OCI-LY3 (cell line): ENCODE data around the gene C10orf71.

Source experiments
- H2AFZ ChIP-seq: fragments of 200-600, 300-600 bp; shearing (Covaris generic); 2 replicates; pipeline ENCODE4 v1.6.0; 2014; ENCODE audit warnings: antibody characterized with exemption, low read depth, low read length
- H3K27ac ChIP-seq: fragments of 200-600, 300-600 bp; sonication (generic); 2 replicates; pipeline ENCODE4 v1.5.1; 2014; ENCODE audit warnings: mild to moderate bottlenecking, low read length, moderate library complexity, mixed read lengths
- H3K27me3 ChIP-seq: fragments of 200-600, 300-600 bp; sonication (generic); 2 replicates; pipeline ENCODE4 v1.6.1; 2014; ENCODE audit warnings: low read depth, low read length, mixed read lengths
- H3K36me3 ChIP-seq: fragments of 200-600, 300-600 bp; sonication (generic); replicated peaks from 2 replicates; pipeline ENCODE3; 2014; ENCODE audit warnings: low read depth, low read length, mixed read lengths
- H3K4me1 ChIP-seq: fragments of 300-600, 200-600 bp; sonication (generic); 2 replicates; pipeline ENCODE4 v1.6.1; 2014; ENCODE audit warnings: low read length, mixed read lengths
- H3K4me2 ChIP-seq: fragments of 200-600, 300-600 bp; sonication (generic); 2 replicates; pipeline ENCODE4 v1.6.1; 2014; ENCODE audit warnings: low read length, mixed read lengths
- H3K4me3 ChIP-seq: fragments of 300-600, 200-600 bp; sonication (generic); 2 replicates; pipeline ENCODE4 v1.5.1; 2014; ENCODE audit warnings: antibody characterized with exemption, mild to moderate bottlenecking, low read length, moderate library complexity
- H3K79me2 ChIP-seq: fragments of 300-600, 200-600 bp; shearing (Covaris generic); 2 replicates; pipeline ENCODE4 v1.6.1; 2014; ENCODE audit warnings: mild to moderate bottlenecking, low read length, mixed read lengths
- H3K9ac ChIP-seq: fragments of 300-600, 200-600 bp; shearing (Covaris generic); 2 replicates; pipeline ENCODE4 v1.6.0; 2014; ENCODE audit warnings: mild to moderate bottlenecking, low read length, moderate library complexity
- H3K9me3 ChIP-seq: fragments of 200-600, 300-600 bp; shearing (Covaris generic); 2 replicates; pipeline ENCODE4 v1.6.1; 2014; ENCODE audit warnings: low read length, mixed read lengths; ENCODE audit not compliant: insufficient read depth
- H4K20me1 ChIP-seq: fragments of 200-600, 300-600 bp; sonication (generic); 2 replicates; pipeline ENCODE4 v1.6.1; 2016; ENCODE audit warnings: low read length, mixed read lengths; ENCODE audit not compliant: insufficient read depth
- EZH2phosphoT487 ChIP-seq: fragments of 200-600 bp; shearing (Covaris generic); IDR thresholded peaks from 2 replicates; pipeline ENCODE4 v1.6.1; 2018; ENCODE audit warnings: antibody characterized with exemption, mixed run types, low read depth
- TF ChIP-seq, protein P1 (sequence below): fragments of 200-600, 300-600 bp; sonication (generic); IDR thresholded peaks from 2 replicates; pipeline ENCODE4 v1.5.1; 2014; ENCODE audit warnings: antibody characterized with exemption, low read length, low read depth

The C10orf71 gene

DNA sequence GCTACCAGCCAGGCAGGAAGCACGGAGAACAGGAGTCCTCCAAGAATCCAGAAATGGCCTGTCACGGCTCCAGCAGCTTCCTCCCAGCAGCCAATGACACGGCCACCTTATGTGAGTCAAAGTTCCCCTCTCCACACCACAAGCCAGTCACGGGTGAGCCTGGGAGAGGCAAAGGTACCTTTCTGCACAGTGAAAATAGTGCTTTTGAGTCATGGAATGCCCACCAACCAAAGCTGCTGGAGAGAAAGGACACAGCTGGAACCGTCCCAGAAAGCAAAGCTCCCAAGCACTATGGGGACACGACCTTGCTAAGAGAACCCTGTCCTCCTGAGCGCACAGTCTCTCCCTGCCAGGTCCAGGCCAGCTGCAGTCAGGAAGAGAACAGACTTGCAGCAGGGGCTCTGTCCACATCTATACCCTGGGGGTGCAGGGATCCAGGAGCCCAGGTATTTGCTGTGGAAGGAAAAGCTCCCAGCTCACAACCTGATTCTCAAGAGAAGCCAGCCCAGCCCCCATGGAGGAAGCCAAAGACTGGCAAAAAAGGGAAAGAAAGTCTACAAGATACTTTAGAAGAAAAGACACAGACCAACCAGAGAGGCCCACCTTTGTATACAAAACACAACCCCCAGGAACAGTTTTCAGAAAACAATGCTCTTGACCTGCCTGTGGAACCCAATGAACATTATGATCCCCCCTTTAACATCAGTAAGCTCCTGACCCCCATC, 24.4 kb downstream of the C10orf71 start:
- Histone ChIP-seq H3K79me2 (no peaks in the 10 kb centered on the region), H3K9me3 (no peaks in the 10 kb centered on the region), H3K27ac (no peak overlapping the region), H3K9ac (no peak overlapping the region), H4K20me1 (no peaks in the 10 kb centered on the region), H3K4me1 (no peaks in the 10 kb centered on the region), H3K4me3 (no peak overlapping the region), H3K36me3 (no peaks in the 10 kb centered on the region), H2AFZ (no peak overlapping the region), H3K4me2 (no peak overlapping the region), H3K27me3 (peaks cover 2% of the 10 kb centered on the region; the same call in 1 of the 2 replicates)
- no peak for TF ChIP-seq EZH2phosphoT487
- TF ChIP-seq, protein P1, sequence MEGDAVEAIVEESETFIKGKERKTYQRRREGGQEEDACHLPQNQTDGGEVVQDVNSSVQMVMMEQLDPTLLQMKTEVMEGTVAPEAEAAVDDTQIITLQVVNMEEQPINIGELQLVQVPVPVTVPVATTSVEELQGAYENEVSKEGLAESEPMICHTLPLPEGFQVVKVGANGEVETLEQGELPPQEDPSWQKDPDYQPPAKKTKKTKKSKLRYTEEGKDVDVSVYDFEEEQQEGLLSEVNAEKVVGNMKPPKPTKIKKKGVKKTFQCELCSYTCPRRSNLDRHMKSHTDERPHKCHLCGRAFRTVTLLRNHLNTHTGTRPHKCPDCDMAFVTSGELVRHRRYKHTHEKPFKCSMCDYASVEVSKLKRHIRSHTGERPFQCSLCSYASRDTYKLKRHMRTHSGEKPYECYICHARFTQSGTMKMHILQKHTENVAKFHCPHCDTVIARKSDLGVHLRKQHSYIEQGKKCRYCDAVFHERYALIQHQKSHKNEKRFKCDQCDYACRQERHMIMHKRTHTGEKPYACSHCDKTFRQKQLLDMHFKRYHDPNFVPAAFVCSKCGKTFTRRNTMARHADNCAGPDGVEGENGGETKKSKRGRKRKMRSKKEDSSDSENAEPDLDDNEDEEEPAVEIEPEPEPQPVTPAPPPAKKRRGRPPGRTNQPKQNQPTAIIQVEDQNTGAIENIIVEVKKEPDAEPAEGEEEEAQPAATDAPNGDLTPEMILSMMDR, result no peak

DNA sequence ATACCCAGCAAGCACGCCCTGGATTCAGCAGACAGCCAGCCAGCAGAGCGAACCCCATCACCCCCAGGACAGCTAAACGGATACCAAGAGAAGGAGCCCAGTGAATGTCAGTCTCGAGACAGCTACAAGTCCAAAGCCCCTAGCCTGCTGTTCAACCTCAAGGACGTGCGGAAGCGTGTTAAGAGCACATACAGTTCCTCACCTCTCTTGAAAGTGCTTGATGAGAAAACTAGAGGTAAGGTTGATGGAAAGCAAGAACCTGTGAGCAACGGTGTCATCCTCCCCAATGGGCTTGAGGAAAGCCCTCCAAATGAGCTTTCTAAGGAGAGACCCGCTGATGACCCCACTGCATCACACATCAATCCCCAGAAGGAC, 24.9 kb downstream of the C10orf71 start:
- no peak overlapping the region for H3K4me2 ChIP-seq
- no peak overlapping the region for H2AFZ ChIP-seq
- no peaks in the 10 kb centered on the region for H3K9me3 ChIP-seq
- peaks cover 2% of the 10 kb centered on the region; the same call in 1 of the 2 replicates for H3K27me3 ChIP-seq
- H3K4me3 ChIP-seq, result no peak overlapping the region
- no peaks in the 10 kb centered on the region for H3K36me3 ChIP-seq
- no peak for TF ChIP-seq EZH2phosphoT487
- TF ChIP-seq, protein P1, result no peak
- no peaks in the 10 kb centered on the region for H3K79me2 ChIP-seq
- no peaks in the 10 kb centered on the region for H3K4me1 ChIP-seq
- H3K27ac ChIP-seq, result no peak overlapping the region
- no peaks in the 10 kb centered on the region for H4K20me1 ChIP-seq
- no peak overlapping the region for H3K9ac ChIP-seq

DNA sequence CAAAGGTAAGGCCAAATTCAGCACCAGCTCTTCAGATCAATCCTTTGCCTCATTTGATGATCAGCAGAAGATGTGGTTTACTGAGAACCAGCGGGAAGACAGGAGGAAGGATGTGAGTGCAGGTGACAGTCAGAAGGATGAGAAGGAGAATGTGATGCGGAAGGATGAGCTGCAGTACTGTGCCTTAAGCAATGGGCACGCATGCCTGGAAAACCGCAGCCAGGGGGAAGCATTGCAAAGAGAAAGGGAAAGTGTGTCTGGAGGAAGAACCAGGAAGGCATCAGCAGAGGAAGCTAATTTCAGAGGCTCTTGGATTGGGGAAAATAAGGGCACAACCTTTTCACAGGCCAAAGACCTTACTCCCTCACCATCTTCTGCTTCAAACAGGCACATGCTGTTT, 25.7 kb downstream of the C10orf71 start:
- TF ChIP-seq, protein P1, result no peak
- TF ChIP-seq EZH2phosphoT487, result no peak
- Histone ChIP-seq H2AFZ (no peak overlapping the region), H3K36me3 (no peaks in the 10 kb centered on the region), H3K9ac (no peak overlapping the region), H3K27ac (no peak overlapping the region), H3K4me2 (no peak overlapping the region), H4K20me1 (no peaks in the 10 kb centered on the region), H3K9me3 (no peaks in the 10 kb centered on the region), H3K4me1 (no peaks in the 10 kb centered on the region), H3K79me2 (no peaks in the 10 kb centered on the region), H3K4me3 (no peak overlapping the region), H3K27me3 (peaks cover 2% of the 10 kb centered on the region; the same call in 1 of the 2 replicates)

DNA sequence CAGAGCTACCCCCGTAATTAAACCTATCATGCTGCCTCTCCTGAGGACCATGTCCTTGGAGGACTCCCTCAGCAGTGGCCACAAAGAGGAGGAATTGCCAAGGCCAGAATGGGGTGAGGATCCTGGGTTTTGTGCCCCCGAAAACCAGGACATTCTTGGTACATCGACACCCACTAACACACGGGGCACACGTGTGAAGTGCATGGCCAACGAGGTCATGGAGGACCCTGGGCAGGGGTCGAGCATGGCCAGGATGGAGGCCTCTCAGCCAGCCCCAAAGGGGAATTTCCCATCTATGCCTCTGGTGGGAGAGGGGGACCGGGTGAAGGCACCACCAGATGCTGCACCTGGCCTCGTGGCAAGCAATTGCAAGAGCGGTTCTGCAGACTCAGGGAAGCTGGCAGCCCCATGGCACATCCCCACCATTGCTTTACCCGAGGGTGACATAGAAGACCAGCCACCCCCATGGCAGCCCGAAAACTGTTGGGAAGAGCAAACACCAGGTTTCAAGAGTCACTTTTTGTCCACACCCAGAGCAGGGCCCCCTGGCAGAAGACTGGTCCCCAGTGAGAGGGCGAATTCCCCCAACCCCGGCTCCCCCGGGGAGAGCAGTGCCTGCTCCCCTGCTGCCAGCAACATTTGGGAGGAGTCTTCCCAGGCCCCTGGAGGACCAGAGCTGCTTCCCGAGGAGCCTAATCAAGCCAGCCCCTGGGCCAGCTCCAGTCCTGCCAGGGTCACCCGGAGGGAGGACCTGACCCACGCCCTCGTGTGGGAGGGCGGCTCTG, 26.4 kb downstream of the C10orf71 start:
- Histone ChIP-seq H3K4me1 (no peaks in the 10 kb centered on the region), H3K36me3 (no peaks in the 10 kb centered on the region), H3K27me3 (peaks cover 4% of the 10 kb centered on the region; the same call in 1 of the 2 replicates), H3K4me2 (no peak overlapping the region), H4K20me1 (no peaks in the 10 kb centered on the region), H3K79me2 (no peaks in the 10 kb centered on the region), H3K27ac (no peak overlapping the region), H3K9me3 (no peaks in the 10 kb centered on the region), H3K4me3 (no peak overlapping the region), H3K9ac (no peak overlapping the region), H2AFZ (no peak overlapping the region)
- no peak for TF ChIP-seq EZH2phosphoT487
